Duodenal mucosa (tissue), 2 donors: ENCODE data around the gene RPL26.

Experiments
- H3K27ac ChIP-seq: one replicate; pipeline ENCODE4 v1.7.0; 2013; ENCODE audit warnings: low read depth, low read length
- H3K27me3 ChIP-seq, 2 donors: one replicate each; pipeline ENCODE4 v1.7.0; 2013; ENCODE audit warnings: low read length in 2 of 2, control low read depth in 1 of 2; ENCODE audit not compliant: insufficient read depth in 2 of 2, control insufficient read depth in 1 of 2
- H3K36me3 ChIP-seq, 2 donors: one replicate each; pipeline ENCODE4 v1.7.0; 2013; ENCODE audit warnings: low read length in 2 of 2, control low read depth in 1 of 2; ENCODE audit not compliant: insufficient read depth in 2 of 2, control insufficient read depth in 1 of 2
- H3K4me1 ChIP-seq, 2 donors: one replicate each; pipeline ENCODE4 v1.7.0; 2013; ENCODE audit warnings: low read length in 2 of 2, control low read depth in 1 of 2; ENCODE audit not compliant: insufficient read depth in 2 of 2, control insufficient read depth in 1 of 2
- H3K4me3 ChIP-seq, 2 donors: one replicate each; pipeline ENCODE4 v1.7.0; 2013; ENCODE audit warnings: low read length in 2 of 2, low read depth in 1 of 2
- H3K9ac ChIP-seq, 2 donors: one replicate each; pipeline ENCODE4 v1.7.0; 2013; ENCODE audit warnings: low read length in 2 of 2, low read depth in 1 of 2
- H3K9me3 ChIP-seq, 2 donors: one replicate each; pipeline ENCODE4 v1.7.0; 2013; ENCODE audit warnings: low read length in 2 of 2, control low read depth in 1 of 2; ENCODE audit not compliant: control insufficient read depth in 1 of 2

The RPL26 gene

GRCh38 chr17:8369944-8370343 is 13.0 kb downstream of the RPL26 start:
- H3K4me3 ChIP-seq, result no peak overlapping the region
- H3K27me3 ChIP-seq, result no peaks in the 10 kb centered on the region
- H3K27ac ChIP-seq, result no peak overlapping the region
- H3K9me3 ChIP-seq, result no peaks in the 10 kb centered on the region
- no peak overlapping the region for H3K9ac ChIP-seq
- peaks cover 4 to 19% of the 10 kb centered on the region in 2 donors for H3K36me3 ChIP-seq
- no peaks in the 10 kb centered on the region for H3K4me1 ChIP-seq

- Histone ChIP-seq H3K27ac (no peak overlapping the region), H3K9me3 (no peaks in the 10 kb centered on the region), H3K4me3 (no peak overlapping the region), H3K4me1 (no peaks in the 10 kb centered on the region), H3K9ac (no peak overlapping the region), H3K27me3 (no peaks in the 10 kb centered on the region), H3K36me3 (peaks cover 4 to 19% of the 10 kb centered on the region in 2 donors)
Observed at GRCh38 chr17:8368193-8368592, 14.8 kb downstream of the RPL26 start.

- H3K4me1 ChIP-seq, result peaks cover 0 to 9% of the 10 kb centered on the region in 2 donors
- no peaks in the 10 kb centered on the region for H3K9me3 ChIP-seq
- H3K27ac ChIP-seq, result no peak overlapping the region
- peaks cover 4 to 15% of the 10 kb centered on the region in 2 donors for H3K36me3 ChIP-seq
- H3K4me3 ChIP-seq, result no peak overlapping the region
- no peaks in the 10 kb centered on the region for H3K27me3 ChIP-seq
- no peak overlapping the region for H3K9ac ChIP-seq
Observed at GRCh38 chr17:8366231-8366630, 16.8 kb downstream of the RPL26 start.

- no peak overlapping the region for H3K9ac ChIP-seq
- no peak overlapping the region for H3K27ac ChIP-seq
- H3K36me3 ChIP-seq, result peaks cover 4 to 13% of the 10 kb centered on the region in 2 donors
- no peaks in the 10 kb centered on the region for H3K9me3 ChIP-seq
- no peak overlapping the region for H3K4me3 ChIP-seq
- no peaks in the 10 kb centered on the region for H3K27me3 ChIP-seq
- H3K4me1 ChIP-seq, result peaks cover 0 to 9% of the 10 kb centered on the region in 2 donors
Observed at GRCh38 chr17:8365143-8365542, 17.9 kb downstream of the RPL26 start.

- Histone ChIP-seq H3K4me3 (no peak overlapping the region), H3K36me3 (no peaks in the 10 kb centered on the region), H3K9me3 (no peaks in the 10 kb centered on the region), H3K9ac (no peak overlapping the region), H3K27ac (no peak overlapping the region), H3K27me3 (no peaks in the 10 kb centered on the region), H3K4me1 (peaks cover 0 to 9% of the 10 kb centered on the region in 2 donors)
Observed at GRCh38 chr17:8362651-8363332, 20.2 kb downstream of the RPL26 start.

- H3K36me3 ChIP-seq, result no peaks in the 10 kb centered on the region
- H3K9me3 ChIP-seq, result no peaks in the 10 kb centered on the region
- no peak overlapping the region for H3K4me3 ChIP-seq
- H3K27me3 ChIP-seq, result no peaks in the 10 kb centered on the region
- no peak overlapping the region for H3K9ac ChIP-seq
- peaks cover 0 to 9% of the 10 kb centered on the region in 2 donors for H3K4me1 ChIP-seq
- no peak overlapping the region for H3K27ac ChIP-seq
Observed at GRCh38 chr17:8360751-8361150, 22.2 kb downstream of the RPL26 start.

GRCh38 chr17:8360260-8360659 is 22.7 kb downstream of the RPL26 start:
- Histone ChIP-seq H3K27me3 (no peaks in the 10 kb centered on the region), H3K9ac (no peak overlapping the region), H3K9me3 (no peaks in the 10 kb centered on the region), H3K36me3 (no peaks in the 10 kb centered on the region), H3K4me1 (peaks cover 0 to 9% of the 10 kb centered on the region in 2 donors), H3K4me3 (no peak overlapping the region), H3K27ac (no peak overlapping the region)

- Histone ChIP-seq H3K36me3 (no peaks in the 10 kb centered on the region), H3K4me3 (no peak overlapping the region), H3K27ac (no peak overlapping the region), H3K9ac (no peak overlapping the region), H3K4me1 (peaks cover 0 to 9% of the 10 kb centered on the region in 2 donors), H3K9me3 (no peaks in the 10 kb centered on the region), H3K27me3 (no peaks in the 10 kb centered on the region)
Observed at GRCh38 chr17:8359769-8360168, 23.2 kb downstream of the RPL26 start.

- Histone ChIP-seq H3K4me1 (peaks cover 0 to 9% of the 10 kb centered on the region in 2 donors), H3K9me3 (no peaks in the 10 kb centered on the region), H3K9ac (no peak overlapping the region), H3K27ac (no peak overlapping the region), H3K4me3 (no peak overlapping the region), H3K36me3 (no peaks in the 10 kb centered on the region), H3K27me3 (no peaks in the 10 kb centered on the region)
Observed at GRCh38 chr17:8357910-8358309, 25.1 kb downstream of the RPL26 start.

- H3K4me1 ChIP-seq, result no peaks in the 10 kb centered on the region
- no peaks in the 10 kb centered on the region for H3K9me3 ChIP-seq
- H3K27ac ChIP-seq, result no peak overlapping the region
- no peak overlapping the region for H3K4me3 ChIP-seq
- H3K36me3 ChIP-seq, result no peaks in the 10 kb centered on the region
- H3K9ac ChIP-seq, result no peak overlapping the region
- H3K27me3 ChIP-seq, result no peaks in the 10 kb centered on the region
Observed at GRCh38 chr17:8354236-8354635, 28.8 kb downstream of the RPL26 start.
